ENCODE results near the gene CANT1. TPM values are rescaled to one million over a fixed set of nuclear protein-coding genes. Genes with fewer than 3 reads are reported as not detected.
A peak's percentile ranks its signal among the peaks of the same experiment; 100 is the strongest.

The CANT1 gene
- total RNA-seq, 4 donors from 2014 or later = 21.2 to 33.7 (median 27.0) TPM

DNA sequence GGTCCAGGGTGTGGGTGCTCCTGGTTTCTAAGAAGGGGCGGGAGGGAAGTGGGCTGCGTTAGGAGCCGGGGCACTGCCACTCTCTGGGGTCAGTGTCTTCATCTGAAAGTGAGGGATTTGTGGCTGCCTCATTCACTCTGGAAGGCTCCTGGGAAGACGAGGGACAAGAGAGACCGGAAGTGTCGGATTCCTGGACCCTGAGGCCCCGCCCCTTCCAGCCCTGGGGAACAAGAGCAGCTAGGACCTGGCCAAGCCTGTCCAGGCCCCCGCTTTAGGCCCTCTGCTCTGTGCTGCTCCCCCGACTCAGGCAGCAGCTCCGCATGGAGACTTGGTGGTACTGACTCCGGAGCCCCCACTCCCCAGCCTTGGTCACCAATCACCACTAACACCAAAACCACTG is 36.4 kb downstream of the CANT1 start:
- 66% methylated on average over 10 of the region's 11 CpGs for WGBS
- H3K36me3 ChIP-seq = peaks cover 0 to 36% (median 19%) of the 10 kb centered on the region in 4 donors
- peaks cover 51 to 65% (median 63%) of the 10 kb centered on the region in 4 donors for H3K4me1 ChIP-seq
- H3K27me3 ChIP-seq = no peaks in the 10 kb centered on the region
- H3K27ac ChIP-seq (replicated peaks in 1 of 4) = peak overlapping the region; percentile 30 to 69 (median 34)
- no peak for DNase-seq (ENCODE audit: extremely low spot score)
- no peaks in the 10 kb centered on the region for H3K9me3 ChIP-seq
- intact Hi-C loops (cut with DNase I) = loop anchor here (5.0 kb wide), 1 partner anchor 51 kb away; no protein-coding TSS in a partner anchor
- H3K4me3 ChIP-seq = no peak overlapping the region
- TF ChIP-seq POLR2A (IDR thresholded peaks at IDR 0.05; ENCODE audit: low read depth) (no peak), POLR2AphosphoS5 (IDR thresholded peaks at IDR 0.05) (no peak), EP300 (IDR thresholded peaks at IDR 0.05) (no peak)
- TF ChIP-seq, protein P1, sequence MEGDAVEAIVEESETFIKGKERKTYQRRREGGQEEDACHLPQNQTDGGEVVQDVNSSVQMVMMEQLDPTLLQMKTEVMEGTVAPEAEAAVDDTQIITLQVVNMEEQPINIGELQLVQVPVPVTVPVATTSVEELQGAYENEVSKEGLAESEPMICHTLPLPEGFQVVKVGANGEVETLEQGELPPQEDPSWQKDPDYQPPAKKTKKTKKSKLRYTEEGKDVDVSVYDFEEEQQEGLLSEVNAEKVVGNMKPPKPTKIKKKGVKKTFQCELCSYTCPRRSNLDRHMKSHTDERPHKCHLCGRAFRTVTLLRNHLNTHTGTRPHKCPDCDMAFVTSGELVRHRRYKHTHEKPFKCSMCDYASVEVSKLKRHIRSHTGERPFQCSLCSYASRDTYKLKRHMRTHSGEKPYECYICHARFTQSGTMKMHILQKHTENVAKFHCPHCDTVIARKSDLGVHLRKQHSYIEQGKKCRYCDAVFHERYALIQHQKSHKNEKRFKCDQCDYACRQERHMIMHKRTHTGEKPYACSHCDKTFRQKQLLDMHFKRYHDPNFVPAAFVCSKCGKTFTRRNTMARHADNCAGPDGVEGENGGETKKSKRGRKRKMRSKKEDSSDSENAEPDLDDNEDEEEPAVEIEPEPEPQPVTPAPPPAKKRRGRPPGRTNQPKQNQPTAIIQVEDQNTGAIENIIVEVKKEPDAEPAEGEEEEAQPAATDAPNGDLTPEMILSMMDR (IDR thresholded peaks at IDR 0.05) = no peak

DNA sequence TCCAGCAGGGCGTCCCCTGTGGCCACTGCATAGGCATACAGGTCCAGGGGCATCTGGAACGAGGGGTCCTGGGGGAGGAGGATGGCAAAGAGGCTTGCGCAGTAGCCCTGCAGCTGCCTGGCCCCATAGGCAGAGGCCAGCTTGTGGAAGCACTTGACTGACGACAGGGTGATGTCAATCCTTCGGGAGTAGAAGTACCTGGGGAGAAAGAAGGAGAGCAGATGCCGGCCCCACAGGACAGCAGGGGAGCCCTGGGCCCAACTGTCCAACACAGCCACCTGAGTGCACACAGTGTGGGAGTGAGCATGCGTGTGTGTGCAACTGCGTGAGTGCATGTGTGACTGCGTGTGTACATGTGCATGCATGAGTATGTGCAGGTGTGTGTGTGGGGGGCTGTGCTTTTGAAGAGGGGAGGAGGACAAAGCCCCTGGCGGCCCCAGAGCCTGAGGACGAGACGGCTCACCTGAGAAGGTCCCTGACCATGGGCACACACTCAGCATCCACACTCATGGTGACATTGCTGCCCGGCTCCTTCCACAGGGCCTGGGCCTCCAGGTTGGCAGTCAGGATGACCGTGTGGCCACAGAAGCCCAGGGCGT is 37.0 kb downstream of the CANT1 start:
- peaks cover 0 to 41% (median 25%) of the 10 kb centered on the region in 4 donors for H3K36me3 ChIP-seq
- DNase-seq (ENCODE audit: extremely low spot score) = no peak
- H3K27me3 ChIP-seq = no peaks in the 10 kb centered on the region
- peak overlapping the region; percentile 30 to 69 (median 34) for H3K27ac ChIP-seq (replicated peaks in 1 of 4)
- H3K4me3 ChIP-seq = no peak overlapping the region
- TF ChIP-seq POLR2A (IDR thresholded peaks at IDR 0.05; ENCODE audit: low read depth) = no peak
- no peak for TF ChIP-seq EP300 (IDR thresholded peaks at IDR 0.05)
- TF ChIP-seq POLR2AphosphoS5 (IDR thresholded peaks at IDR 0.05) = no peak
- TF ChIP-seq, protein P1 (IDR thresholded peaks at IDR 0.05) = no peak
- intact Hi-C loops (cut with DNase I) = loop anchor here (1.0 to 5.0 kb wide), 2 partner anchors 50 to 106 kb away; no protein-coding TSS in a partner anchor
- WGBS = 83% methylated on average over 11 of the region's 15 CpGs
- peaks cover 46 to 59% (median 57%) of the 10 kb centered on the region in 4 donors for H3K4me1 ChIP-seq
- H3K9me3 ChIP-seq = no peaks in the 10 kb centered on the region

DNA sequence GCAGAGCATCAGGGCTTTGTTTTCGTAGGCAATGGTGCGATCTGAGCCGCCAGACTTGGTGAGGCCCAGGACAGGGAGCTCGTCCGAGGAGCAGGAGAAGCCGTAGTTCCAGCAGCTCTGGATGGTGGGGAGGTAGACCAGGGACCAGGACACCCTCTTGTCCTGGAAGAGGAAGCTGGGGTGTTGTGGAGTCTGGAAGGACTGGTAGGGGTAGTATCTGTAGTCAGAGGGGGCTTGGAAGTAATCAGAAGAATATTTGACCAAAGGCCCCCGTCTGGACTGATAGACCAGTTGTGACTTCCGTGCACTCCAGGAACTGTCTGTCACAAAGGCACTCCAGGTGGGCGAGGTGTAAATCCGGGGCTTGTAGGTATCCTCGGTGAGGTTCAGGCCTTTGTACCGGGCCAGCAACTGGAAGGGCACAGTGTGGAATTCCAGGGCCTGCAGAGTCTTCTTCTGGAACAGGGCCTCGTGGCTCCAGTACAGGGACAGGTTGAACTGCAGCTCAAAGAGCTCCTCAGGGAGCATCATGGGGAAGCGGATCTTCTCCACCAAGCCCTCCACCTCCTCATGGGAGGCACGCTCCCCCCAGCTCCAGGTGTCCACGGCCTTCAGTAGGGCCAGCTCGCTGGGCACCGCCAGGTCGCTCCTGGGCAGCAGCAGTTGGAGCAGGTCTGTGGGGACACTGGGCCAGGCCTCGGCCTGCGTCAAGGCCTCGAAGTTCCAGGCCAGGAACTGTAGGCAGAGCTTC is 37.6 kb downstream of the CANT1 start:
- Histone ChIP-seq H3K27ac (replicated peaks in 1 of 4) (peak overlapping the region in 3 of 4 donors; percentile 34 to 46 (median 44)), H3K9me3 (no peaks in the 10 kb centered on the region), H3K36me3 (peaks cover 0 to 46% (median 30%) of the 10 kb centered on the region in 4 donors), H3K27me3 (no peaks in the 10 kb centered on the region), H3K4me3 (no peak overlapping the region), H3K4me1 (peaks cover 39 to 52% (median 50%) of the 10 kb centered on the region in 4 donors)
- no peak for DNase-seq (ENCODE audit: extremely low spot score)
- WGBS = 77% methylated on average over 11 of the region's 22 CpGs
- TF ChIP-seq POLR2AphosphoS5 (IDR thresholded peaks at IDR 0.05) (no peak), POLR2A (IDR thresholded peaks at IDR 0.05; ENCODE audit: low read depth) (no peak), EP300 (IDR thresholded peaks at IDR 0.05) (no peak)
- TF ChIP-seq, protein P1 (IDR thresholded peaks at IDR 0.05) = no peak
- intact Hi-C loops (cut with DNase I) = loop anchor here (1.0 to 5.0 kb wide), 2 partner anchors 50 to 106 kb away; no protein-coding TSS in a partner anchor

DNA sequence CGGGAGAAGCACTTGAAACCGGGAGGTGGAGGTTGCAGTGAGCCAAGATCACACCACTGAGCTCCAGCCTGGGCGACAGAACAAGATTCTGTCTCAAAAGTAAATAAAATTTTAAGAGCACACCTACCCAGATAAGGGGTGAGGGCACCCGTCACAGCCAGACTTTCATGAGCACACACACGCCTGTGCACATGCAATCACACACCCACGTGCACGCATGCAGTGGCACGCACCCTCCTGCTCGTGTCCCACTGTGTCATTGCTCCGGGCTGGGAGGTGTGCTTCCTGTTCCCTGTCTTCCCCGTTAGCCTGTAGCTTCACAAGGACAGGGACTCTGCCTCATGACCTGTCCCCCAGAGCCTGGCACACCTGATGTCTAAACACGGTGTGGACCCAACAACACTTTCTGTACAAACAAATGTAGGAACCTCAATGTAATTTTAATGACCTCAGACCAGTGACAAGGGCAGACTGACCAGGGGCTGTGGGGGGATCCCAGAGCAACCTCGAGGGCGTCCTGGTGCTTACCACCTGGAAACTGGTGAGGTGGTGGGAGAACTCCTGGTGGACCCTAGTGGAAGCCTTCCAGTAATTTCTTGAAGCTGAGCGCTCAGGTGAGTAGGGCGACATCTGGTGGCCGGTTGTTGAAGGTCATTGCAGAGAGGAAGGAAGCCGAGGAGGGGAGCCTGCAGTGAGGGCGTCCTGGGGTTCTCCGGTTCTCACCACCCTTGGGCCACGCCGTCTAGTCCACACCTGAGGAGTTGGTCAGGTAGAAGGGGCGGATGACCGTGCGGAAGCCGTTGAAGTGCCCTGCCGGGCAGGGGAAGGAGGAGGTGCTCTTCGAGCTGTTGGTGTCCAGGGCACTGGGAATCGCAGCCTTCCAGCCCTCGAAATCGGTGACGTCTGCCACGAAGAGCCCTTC is 38.5 kb downstream of the CANT1 start:
- no peaks in the 10 kb centered on the region for H3K27me3 ChIP-seq
- H3K9me3 ChIP-seq = no peaks in the 10 kb centered on the region
- peaks cover 32 to 44% (median 42%) of the 10 kb centered on the region in 4 donors for H3K4me1 ChIP-seq
- TF ChIP-seq POLR2A (IDR thresholded peaks at IDR 0.05; ENCODE audit: low read depth) (no peak), POLR2AphosphoS5 (IDR thresholded peaks at IDR 0.05) (peak; percentile 54 to 70), EP300 (IDR thresholded peaks at IDR 0.05) (no peak)
- TF ChIP-seq, protein P1 (IDR thresholded peaks at IDR 0.05) = peak; percentile 82 to 92 (median 92)
- no peak overlapping the region for H3K4me3 ChIP-seq
- WGBS = 28% methylated on average over 17 of the region's 33 CpGs
- intact Hi-C loops (cut with DNase I) = loop anchor here (5.0 kb wide), 1 partner anchor 49 kb away; no protein-coding TSS in a partner anchor
- H3K27ac ChIP-seq (replicated peaks in 1 of 4) = peak overlapping the region in 3 of 4 donors; percentile 34 to 46 (median 44)
- H3K36me3 ChIP-seq = peaks cover 0 to 47% (median 34%) of the 10 kb centered on the region in 4 donors
- peak; percentile 96 for DNase-seq (ENCODE audit: extremely low spot score)

Measured in esophagus muscularis mucosa (tissue), 4 donors.